Esophagus squamous epithelium (tissue), 5 donors: ENCODE data around the gene DMTF1. TPM values are rescaled to one million over a fixed set of nuclear protein-coding genes. Genes with fewer than 3 reads are reported as not detected.

Experiments
- DNase-seq: peaks from one replicate; lab custom pipeline; 2025; lab: John Stamatoyannopoulos, UW
- H3K27ac ChIP-seq, 4 donors: fragments of 200-600 bp; sonication (generic); one replicate each; pipeline ENCODE4 v1.5.1; 2016 to 2019; ENCODE audit warnings: mild to moderate bottlenecking in 1 of 4
- H3K27me3 ChIP-seq, 4 donors: fragments of 200-600 bp; sonication (generic); 1 replicate in 3 of 4; 2 replicates in 1 of 4; pipeline versions ENCODE4 v1.5.1 to v1.6.0; 2017 to 2021; ENCODE audit warnings: antibody characterized with exemption in 1 of 4
- H3K36me3 ChIP-seq, 3 donors: fragments of 200-600 bp; sonication (generic); one replicate each; pipeline ENCODE4 v1.5.1; 2016 to 2019
- H3K4me1 ChIP-seq, 3 donors: fragments of 200-600 bp; sonication (generic); one replicate each; pipeline ENCODE4 v1.5.1; 2017 to 2019
- H3K4me3 ChIP-seq, 4 donors: fragments of 200-600 bp; sonication (generic); 1 replicate in 3 of 4; 2 replicates in 1 of 4; pipeline ENCODE4 v1.5.1; 2016 to 2019; ENCODE audit warnings: mild to moderate bottlenecking in 2 of 4, moderate library complexity in 1 of 4
- H3K9me3 ChIP-seq, 3 donors: fragments of 200-600 bp; sonication (generic); one replicate each; pipeline ENCODE4 v1.5.1; 2016 to 2019
- CTCF ChIP-seq, 6 experiments: fragments of 450-650 bp in 4 of 6; fragments of 200-600 bp in 2 of 6; sonication (generic) in 2 of 6; IDR thresholded peaks; one replicate each; pipeline ENCODE4 v1.5.1; 2016 to 2019; ENCODE audit warnings: antibody characterized with exemption in 6 of 6, mild to moderate bottlenecking in 4 of 6, moderate library complexity in 4 of 6
- POLR2A ChIP-seq, 4 donors: fragments of 450-650 bp; IDR thresholded peaks; one replicate each; pipeline ENCODE4 v1.6.1; 2017; ENCODE audit warnings: antibody characterized with exemption in 4 of 4, mild to moderate bottlenecking in 4 of 4, moderate library complexity in 3 of 4
- WGBS, 2 donors: methylation state at CpG; one replicate each; pipeline ENCODE4 v1.1.5; 2018; 5-methylcytosine and 5-hydroxymethylcytosine counted together
- intact Hi-C: fragments of 100-400 bp; cut with DNase I; formaldehyde crosslinking; loops from one replicate; pipeline ENCODE4 v1.15.0; 2022
- total RNA-seq, 4 donors: library from RNA; depleted of rRNA; stranded (reverse); fragments of >200 nt; gene quantifications; one replicate each; pipeline ENCODE4 v1.1.0, GENCODE V29; 2016
- donor health status: DM: yes; HTN: yes; CAD: no.

DMTF1 gene
- total RNA-seq, 4 donors from 2014 or later: 16.5 to 75.2 (median 34.5) TPM

GRCh38 chr7:87213811-87214210, 61.6 kb downstream of the DMTF1 start:
- no peak for DNase-seq
- TF ChIP-seq CTCF (IDR thresholded peaks at IDR 0.05): no peak
- no peak for TF ChIP-seq POLR2A (IDR thresholded peaks at IDR 0.05)
- Histone ChIP-seq H3K27ac (no peak overlapping the region), H3K9me3 (no peaks in the 10 kb centered on the region), H3K36me3 (peaks cover 0 to 3% (median 2%) of the 10 kb centered on the region in 3 donors), H3K27me3 (no peaks in the 10 kb centered on the region), H3K4me3 (no peak overlapping the region), H3K4me1 (peaks cover 0 to 66% (median 14%) of the 10 kb centered on the region in 3 donors)
- 34 to 46% methylated on average over 2 of the region's 2 CpGs for WGBS, 2 donors
- intact Hi-C loops: loop anchor here (10.0 kb wide), 1 partner anchor 49 kb away; no protein-coding TSS in a partner anchor

- DNase-seq: no peak
- H3K27me3 ChIP-seq: no peaks in the 10 kb centered on the region
- WGBS, 2 donors: 84 to 100% methylated on average over 3 of the region's 3 CpGs
- TF ChIP-seq POLR2A (IDR thresholded peaks at IDR 0.05): no peak
- no peak for TF ChIP-seq CTCF (IDR thresholded peaks at IDR 0.05)
- peaks cover 0 to 71% (median 14%) of the 10 kb centered on the region in 3 donors for H3K4me1 ChIP-seq
- H3K36me3 ChIP-seq: peaks cover 0 to 3% (median 0%) of the 10 kb centered on the region in 3 donors
- H3K4me3 ChIP-seq: no peak overlapping the region
- intact Hi-C loops: loop anchor here (10.0 kb wide), 1 partner anchor 50 kb away; no protein-coding TSS in a partner anchor
- H3K9me3 ChIP-seq: no peaks in the 10 kb centered on the region
- H3K27ac ChIP-seq: no peak overlapping the region
Observed at GRCh38 chr7:87215046-87215445, 62.8 kb downstream of the DMTF1 start.

DNA sequence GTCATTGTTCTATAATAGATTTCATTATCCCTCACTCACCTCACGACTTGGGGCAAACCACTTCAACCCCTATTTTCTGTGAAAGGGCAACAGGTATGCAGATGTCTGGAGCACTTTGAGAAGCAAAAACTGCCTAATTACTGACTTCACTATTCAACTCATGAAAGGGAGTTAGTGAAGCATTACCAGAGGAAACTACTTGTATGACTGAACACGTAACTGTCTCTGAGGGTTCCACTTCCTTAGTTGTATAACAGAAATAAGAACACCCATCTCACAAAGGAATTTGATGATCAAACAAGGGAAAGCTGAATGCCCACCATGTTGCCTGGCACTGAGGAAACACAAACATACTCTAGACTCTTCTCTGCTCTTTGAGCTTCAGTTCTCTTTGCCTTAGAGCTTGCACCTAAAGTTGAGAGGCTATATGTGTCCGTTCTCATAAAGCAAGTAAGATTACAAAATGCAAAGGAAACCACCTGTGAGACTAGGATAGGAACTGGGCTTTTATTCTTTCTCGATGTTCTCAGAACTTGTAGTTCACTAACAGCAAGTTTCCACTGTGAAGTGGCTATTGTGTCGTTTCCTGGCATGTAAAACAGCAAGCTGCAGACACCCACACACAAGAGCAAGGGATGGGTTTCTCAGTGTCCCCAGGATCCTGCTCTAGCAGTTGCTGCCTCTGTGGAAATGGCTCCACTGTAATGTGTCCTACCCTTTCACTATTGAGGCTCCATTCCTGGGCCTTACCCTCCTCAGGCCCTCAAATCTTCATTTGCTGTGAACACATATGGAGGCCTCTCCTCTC, 64.7 kb downstream of the DMTF1 start:
- H3K9me3 ChIP-seq: no peaks in the 10 kb centered on the region
- H3K36me3 ChIP-seq: peaks cover 0 to 3% (median 0%) of the 10 kb centered on the region in 3 donors
- H3K27ac ChIP-seq: peak overlapping the region in 3 of 4 donors; percentile 53 to 88 (median 58)
- intact Hi-C loops: loop anchor here (10.0 kb wide), 1 partner anchor 52 kb away; no protein-coding TSS in a partner anchor
- H3K4me3 ChIP-seq: peak overlapping the region in 2 of 4 donors; percentile 91 to 95
- H3K27me3 ChIP-seq: peaks cover 0 to 2% (median 0%) of the 10 kb centered on the region in 4 donors
- TF ChIP-seq POLR2A (IDR thresholded peaks at IDR 0.05) (peak in 1 of 4 donors; percentile 53), CTCF (IDR thresholded peaks at IDR 0.05) (no peak)
- H3K4me1 ChIP-seq: peaks cover 0 to 76% (median 19%) of the 10 kb centered on the region in 3 donors
- WGBS, 2 donors: 41 to 57% methylated on average over 5 of the region's 5 CpGs
- no peak for DNase-seq

DNA sequence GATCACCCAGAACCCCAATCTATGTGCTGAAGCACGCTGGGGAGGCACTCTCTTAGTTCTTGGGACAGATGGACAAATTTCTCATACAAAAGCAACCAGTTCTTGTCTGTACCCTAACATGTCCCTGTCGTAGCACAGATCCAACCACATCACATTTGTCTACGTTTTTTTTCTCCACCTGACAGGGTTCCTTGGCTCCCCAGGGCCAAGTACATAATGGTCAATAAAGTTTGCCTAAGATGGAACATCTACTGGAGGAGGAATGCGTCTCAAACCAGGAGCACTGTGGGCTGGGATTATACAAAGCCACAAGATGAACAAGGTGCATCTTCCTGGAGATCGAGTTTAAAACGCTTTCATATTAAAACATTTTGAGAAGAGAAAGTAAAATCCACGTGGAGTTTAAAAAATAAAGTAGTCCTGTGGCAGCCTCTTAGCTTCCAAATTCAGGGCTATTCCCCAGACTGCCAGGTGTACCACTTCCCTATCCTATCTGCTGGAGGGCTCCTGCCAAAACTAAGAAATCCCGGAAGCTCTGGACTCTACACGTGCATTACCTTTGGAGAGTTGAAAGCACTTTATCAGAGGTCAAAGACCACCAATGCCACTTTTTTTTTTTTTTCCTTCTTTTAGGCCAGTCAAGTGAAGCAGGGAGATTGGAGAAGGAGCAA, 65.9 kb downstream of the DMTF1 start:
- Histone ChIP-seq H3K4me1 (peaks cover 0 to 64% (median 14%) of the 10 kb centered on the region in 3 donors), H3K36me3 (peaks cover 0 to 3% (median 0%) of the 10 kb centered on the region in 3 donors), H3K27ac (peak overlapping the region in 3 of 4 donors; percentile 82 to 89 (median 88)), H3K9me3 (no peaks in the 10 kb centered on the region), H3K27me3 (peaks cover 0 to 7% (median 0%) of the 10 kb centered on the region in 4 donors), H3K4me3 (peak overlapping the region; percentile 66 to 95 (median 81))
- intact Hi-C loops: loop anchor here (10.0 kb wide), 1 partner anchor 53 kb away; no protein-coding TSS in a partner anchor
- no peak for TF ChIP-seq POLR2A (IDR thresholded peaks at IDR 0.05)
- no peak for TF ChIP-seq CTCF (IDR thresholded peaks at IDR 0.05)
- WGBS, 2 donors: 49 to 50% methylated on average over 9 of the region's 9 CpGs
- no peak for DNase-seq
